Esophagus muscularis mucosa (tissue), 4 donors: Measurements from ENCODE around the gene MRPS11. TPM values are rescaled to one million over a fixed set of nuclear protein-coding genes. Genes with fewer than 3 reads are reported as not detected.

Experiments
- DNase-seq: peaks from one replicate; pipeline ENCODE4 v3.0.0-alpha.2; 2017; ENCODE audit errors: extremely low spot score
- H3K27ac ChIP-seq, 4 donors: fragments of 200-600 bp; sonication (generic); replicated peaks in 1 of 4; 1 replicate in 3 of 4; 2 replicates in 1 of 4; pipeline ENCODE4 v1.5.1; 2016 to 2019; ENCODE audit warnings: mild to moderate bottlenecking in 1 of 4
- H3K27me3 ChIP-seq, 4 donors: fragments of 200-600 bp; sonication (generic); one replicate each; pipeline versions ENCODE4 v1.5.1 to v1.6.0; 2016 to 2019
- H3K36me3 ChIP-seq, 4 donors: fragments of 200-600 bp; sonication (generic); one replicate each; pipeline ENCODE4 v1.5.1; 2016 to 2019
- H3K4me1 ChIP-seq, 4 donors: fragments of 200-600 bp; sonication (generic); one replicate each; pipeline ENCODE4 v1.5.1; 2016 to 2019
- H3K4me3 ChIP-seq, 4 donors: fragments of 200-600 bp; sonication (generic); 1 replicate in 2 of 4; 2 replicates in 2 of 4; pipeline ENCODE4 v1.5.1; 2016 to 2019; ENCODE audit warnings: mild to moderate bottlenecking in 4 of 4, moderate library complexity in 1 of 4
- H3K9me3 ChIP-seq, 4 donors: fragments of 200-600 bp; sonication (generic); 1 replicate in 3 of 4; 2 replicates in 1 of 4; pipeline ENCODE4 v1.5.1; 2016 to 2019
- EP300 ChIP-seq: sonication (generic); formaldehyde crosslinking; IDR thresholded peaks from one replicate; pipeline ENCODE4 v1.6.1; 2017; ENCODE audit warnings: antibody characterized with exemption
- POLR2A ChIP-seq: fragments of 450-650 bp; IDR thresholded peaks from one replicate; pipeline ENCODE4 v1.6.1; 2017; ENCODE audit warnings: antibody characterized with exemption, moderate library complexity, mild to moderate bottlenecking, low read depth
- POLR2AphosphoS5 ChIP-seq, 2 donors: sonication (generic); formaldehyde crosslinking; IDR thresholded peaks; one replicate each; pipeline ENCODE4 v1.6.1; 2017; ENCODE audit warnings: antibody characterized with exemption in 2 of 2
- WGBS: methylation state at CpG from one replicate; pipeline ENCODE4 v1.1.5; 2018; 5-methylcytosine and 5-hydroxymethylcytosine counted together
- intact Hi-C: fragments of 100-400 bp; cut with DNase I; formaldehyde crosslinking; loops from one replicate; pipeline ENCODE4 v1.15.1; 2023
- total RNA-seq, 4 donors: library from RNA; depleted of rRNA; stranded (reverse); fragments of >200 nt; gene quantifications; one replicate each; pipeline versions ENCODE4 v1.1.0 to v1.2.1, GENCODE V29; 2016
- TF ChIP-seq, protein P1 (sequence below), 3 experiments: fragments of 200-600 bp in 2 of 3; fragments of 450-650 bp in 1 of 3; sonication (generic) in 2 of 3; IDR thresholded peaks; one replicate each; pipeline ENCODE4 v1.5.1; 2017 to 2019; ENCODE audit warnings: antibody characterized with exemption in 3 of 3, mild to moderate bottlenecking in 2 of 3, moderate library complexity in 1 of 3

MRPS11 gene
- total RNA-seq, 4 donors from 2014 or later: 25.7 to 44.9 (median 34.2) TPM

DNA sequence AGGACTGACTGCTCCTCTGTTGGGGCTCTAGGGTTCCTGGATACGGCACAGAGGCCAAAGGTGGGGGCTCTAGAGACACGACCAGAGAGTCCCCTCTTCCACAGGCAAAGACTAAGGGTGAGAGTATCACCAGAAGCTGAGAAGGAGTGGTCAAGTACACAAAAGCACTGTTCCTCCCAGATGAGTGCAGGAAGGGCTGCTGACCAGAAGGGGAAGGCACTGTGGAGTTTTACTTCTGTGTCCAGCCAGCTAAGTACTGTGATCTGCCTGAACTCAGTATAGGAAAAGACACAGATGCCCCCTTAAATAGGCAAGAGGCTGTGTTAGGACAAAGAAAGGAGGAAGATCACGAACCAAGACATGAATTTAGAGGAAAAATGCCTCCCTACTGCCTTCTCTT is 11.7 kb downstream of the MRPS11 start:
- H3K4me3 ChIP-seq: no peak overlapping the region
- intact Hi-C loops: no loop called here
- H3K4me1 ChIP-seq: peaks cover 0 to 6% (median 2%) of the 10 kb centered on the region in 4 donors
- WGBS: 91% methylated on average over 3 of the region's 3 CpGs
- H3K27me3 ChIP-seq: no peaks in the 10 kb centered on the region
- H3K36me3 ChIP-seq: peaks cover 7 to 68% (median 50%) of the 10 kb centered on the region in 4 donors
- H3K27ac ChIP-seq: no peak overlapping the region
- H3K9me3 ChIP-seq: no peaks in the 10 kb centered on the region
- no peak for DNase-seq
- no peak for TF ChIP-seq POLR2A
- no peak for TF ChIP-seq POLR2AphosphoS5 (IDR thresholded peaks at IDR 0.05)
- TF ChIP-seq EP300: no peak
- TF ChIP-seq, protein P1, sequence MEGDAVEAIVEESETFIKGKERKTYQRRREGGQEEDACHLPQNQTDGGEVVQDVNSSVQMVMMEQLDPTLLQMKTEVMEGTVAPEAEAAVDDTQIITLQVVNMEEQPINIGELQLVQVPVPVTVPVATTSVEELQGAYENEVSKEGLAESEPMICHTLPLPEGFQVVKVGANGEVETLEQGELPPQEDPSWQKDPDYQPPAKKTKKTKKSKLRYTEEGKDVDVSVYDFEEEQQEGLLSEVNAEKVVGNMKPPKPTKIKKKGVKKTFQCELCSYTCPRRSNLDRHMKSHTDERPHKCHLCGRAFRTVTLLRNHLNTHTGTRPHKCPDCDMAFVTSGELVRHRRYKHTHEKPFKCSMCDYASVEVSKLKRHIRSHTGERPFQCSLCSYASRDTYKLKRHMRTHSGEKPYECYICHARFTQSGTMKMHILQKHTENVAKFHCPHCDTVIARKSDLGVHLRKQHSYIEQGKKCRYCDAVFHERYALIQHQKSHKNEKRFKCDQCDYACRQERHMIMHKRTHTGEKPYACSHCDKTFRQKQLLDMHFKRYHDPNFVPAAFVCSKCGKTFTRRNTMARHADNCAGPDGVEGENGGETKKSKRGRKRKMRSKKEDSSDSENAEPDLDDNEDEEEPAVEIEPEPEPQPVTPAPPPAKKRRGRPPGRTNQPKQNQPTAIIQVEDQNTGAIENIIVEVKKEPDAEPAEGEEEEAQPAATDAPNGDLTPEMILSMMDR (IDR thresholded peaks at IDR 0.05): no peak

DNA sequence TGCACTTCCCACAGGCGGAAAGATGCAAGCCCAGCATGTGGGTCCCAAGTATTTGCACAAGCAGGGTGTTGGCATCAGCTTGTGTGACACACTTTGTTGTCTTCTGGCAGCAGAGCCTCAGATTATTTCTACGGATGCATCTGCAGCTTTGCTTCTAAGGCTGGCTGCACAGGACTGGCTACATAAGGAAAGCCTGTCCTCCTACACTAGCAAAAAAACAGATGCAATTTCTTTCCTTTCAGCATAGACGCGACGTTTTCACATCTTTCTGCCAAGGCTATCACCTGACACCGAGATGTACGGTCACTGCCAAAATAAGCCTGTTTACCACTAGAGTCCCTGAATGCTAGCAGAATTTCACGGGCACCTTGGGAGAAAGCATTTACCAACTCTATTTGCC is 13.5 kb downstream of the MRPS11 start:
- H3K36me3 ChIP-seq: peaks cover 7 to 50% (median 33%) of the 10 kb centered on the region in 4 donors
- peaks cover 0 to 6% (median 2%) of the 10 kb centered on the region in 4 donors for H3K4me1 ChIP-seq
- no peaks in the 10 kb centered on the region for H3K9me3 ChIP-seq
- no peak overlapping the region for H3K4me3 ChIP-seq
- no peak overlapping the region for H3K27ac ChIP-seq
- 85% methylated on average over 8 of the region's 8 CpGs for WGBS
- no peaks in the 10 kb centered on the region for H3K27me3 ChIP-seq
- intact Hi-C loops: no loop called here
- DNase-seq: no peak
- TF ChIP-seq EP300 (no peak), POLR2AphosphoS5 (IDR thresholded peaks at IDR 0.05) (no peak), POLR2A (no peak)
- TF ChIP-seq, protein P1 (IDR thresholded peaks at IDR 0.05): no peak

DNA sequence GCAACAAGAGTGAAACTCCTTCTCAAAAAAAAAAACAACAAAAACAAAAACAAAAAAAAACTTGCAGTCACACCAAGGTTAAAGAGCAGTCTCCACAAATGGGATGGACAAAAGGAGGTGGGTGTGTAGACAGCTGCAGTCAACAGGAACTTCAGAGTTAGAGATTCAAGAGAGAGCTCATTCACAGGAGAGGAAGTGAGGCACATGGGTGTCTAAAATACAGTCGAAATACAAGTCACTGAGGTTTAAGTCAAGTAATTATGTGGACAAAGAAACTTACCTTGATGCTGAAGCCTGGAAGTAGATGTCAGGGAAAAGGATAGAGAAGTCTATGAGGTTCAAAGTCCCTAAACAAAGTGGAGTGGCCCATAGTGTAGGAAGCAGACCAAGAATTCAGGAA is 14.8 kb downstream of the MRPS11 start:
- Histone ChIP-seq H3K27ac (no peak overlapping the region), H3K4me3 (no peak overlapping the region), H3K4me1 (no peaks in the 10 kb centered on the region), H3K9me3 (no peaks in the 10 kb centered on the region), H3K36me3 (peaks cover 7 to 37% (median 24%) of the 10 kb centered on the region in 4 donors), H3K27me3 (no peaks in the 10 kb centered on the region)
- TF ChIP-seq EP300 (no peak), POLR2A (no peak), POLR2AphosphoS5 (IDR thresholded peaks at IDR 0.05) (no peak)
- TF ChIP-seq, protein P1 (IDR thresholded peaks at IDR 0.05): no peak
- no peak for DNase-seq
- 57% methylated on average over 1 of the region's 1 CpG for WGBS
- intact Hi-C loops: no loop called here

DNA sequence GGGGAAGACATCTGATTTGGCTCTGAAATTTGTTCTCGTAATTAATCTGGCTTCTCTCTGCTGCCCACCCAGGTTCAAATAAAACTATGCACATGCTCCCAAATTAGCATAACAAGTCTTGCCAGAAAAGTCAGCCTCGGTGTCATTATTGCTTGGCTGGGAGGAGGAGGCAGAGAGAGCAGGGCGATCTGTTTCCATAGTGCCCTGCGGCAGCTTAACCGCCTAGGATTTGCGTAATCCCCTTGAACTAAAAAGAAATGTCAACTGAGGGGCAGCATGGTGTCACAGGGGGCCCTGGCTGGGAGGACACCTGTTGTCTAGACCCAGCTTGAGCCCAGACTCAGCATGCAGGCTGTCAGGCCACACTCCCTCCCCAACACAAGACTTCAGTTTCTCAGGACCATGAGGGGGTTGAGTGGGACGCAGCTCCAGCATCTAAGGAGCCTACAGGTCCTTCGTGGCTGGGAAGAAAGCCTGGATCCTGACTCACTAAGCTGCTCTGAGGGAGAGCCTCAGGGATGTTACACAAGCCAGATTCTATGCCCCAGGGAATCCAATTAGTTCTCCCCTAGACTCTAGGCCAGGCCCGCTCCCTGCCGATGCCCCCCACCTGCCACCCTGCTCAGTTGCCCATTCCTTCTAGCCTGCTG is 17.3 kb downstream of the MRPS11 start:
- Histone ChIP-seq H3K9me3 (no peaks in the 10 kb centered on the region), H3K27ac (no peak overlapping the region), H3K4me1 (no peaks in the 10 kb centered on the region), H3K27me3 (no peaks in the 10 kb centered on the region), H3K4me3 (no peak overlapping the region), H3K36me3 (peaks cover 0 to 12% (median 7%) of the 10 kb centered on the region in 4 donors)
- intact Hi-C loops: no loop called here
- TF ChIP-seq EP300 (no peak), POLR2A (no peak), POLR2AphosphoS5 (IDR thresholded peaks at IDR 0.05) (no peak)
- TF ChIP-seq, protein P1 (IDR thresholded peaks at IDR 0.05): no peak
- WGBS: 57% methylated on average over 9 of the region's 10 CpGs
- DNase-seq: no peak
